HCT116 (cell line): ENCODE measurements around the gene DDT.
"Not testable (repeated sequence)": the region's sequence is repeated elsewhere in the genome, so short reads cannot be mapped to it uniquely, and the experiment has no call there.

Experiments used
- CTCF ChIP-seq, 3 experiments: fragments of 200-600 bp in 1 of 3; sonication (generic) in 1 of 3; IDR thresholded peaks in 2 of 3; conservative IDR thresholded peaks in 1 of 3; 2 replicates each; pipeline ENCODE4 v1.5.1; 2012 to 2017; ENCODE audit warnings: low read depth in 2 of 3, low read length in 2 of 3, antibody characterized with exemption in 1 of 3, borderline replicate concordance in 1 of 3, control low read depth in 1 of 3, mild to moderate bottlenecking in 1 of 3, mixed read lengths in 1 of 3, mixed run types in 1 of 3, moderate library complexity in 1 of 3; ENCODE audit not compliant: insufficient read depth in 1 of 3
- EZH2phosphoT487 ChIP-seq: fragments of 200-600 bp; IDR thresholded peaks from 2 replicates; pipeline ENCODE4 v1.6.1; 2018; ENCODE audit warnings: antibody characterized with exemption, borderline replicate concordance
- JUND ChIP-seq: IDR thresholded peaks from 2 replicates; pipeline ENCODE4 v1.6.1; 2012
- POLR2A ChIP-seq: IDR thresholded peaks from 2 replicates; pipeline ENCODE4 v1.7.0; 2011; ENCODE audit warnings: borderline replicate concordance; ENCODE audit not compliant: insufficient read depth, insufficient read length; ENCODE audit errors: extremely low read depth
- RAD21 ChIP-seq: IDR thresholded peaks from 2 replicates; pipeline ENCODE4 v1.6.1; 2012; ENCODE audit warnings: low read depth, mild to moderate bottlenecking
- SP1 ChIP-seq: IDR thresholded peaks from 2 replicates; pipeline ENCODE4 v1.6.1; 2012; ENCODE audit warnings: low read depth
- YY1 ChIP-seq: IDR thresholded peaks from 2 replicates; pipeline ENCODE4 v1.6.1; 2011; ENCODE audit warnings: low read length, low read depth, moderate library complexity, mild to moderate bottlenecking; ENCODE audit not compliant: insufficient replicate concordance; ENCODE audit errors: extremely low read depth
- ZBTB33 ChIP-seq: IDR thresholded peaks from 2 replicates; pipeline ENCODE4 v1.6.1; 2011; ENCODE audit warnings: mild to moderate bottlenecking, low read length, moderate library complexity; ENCODE audit not compliant: insufficient replicate concordance; ENCODE audit errors: extremely low read depth
- ZFX ChIP-seq: fragments of 450-650 bp; IDR thresholded peaks from 2 replicates; pipeline ENCODE4 v1.6.1; 2017
- TF ChIP-seq, protein P1 (sequence below): IDR thresholded peaks from 2 replicates; pipeline ENCODE4 v1.6.1; 2012
- TF ChIP-seq, protein P2 (sequence below): IDR thresholded peaks from 2 replicates; pipeline ENCODE4 v1.6.1; 2012; ENCODE audit warnings: low read depth

DNA sequence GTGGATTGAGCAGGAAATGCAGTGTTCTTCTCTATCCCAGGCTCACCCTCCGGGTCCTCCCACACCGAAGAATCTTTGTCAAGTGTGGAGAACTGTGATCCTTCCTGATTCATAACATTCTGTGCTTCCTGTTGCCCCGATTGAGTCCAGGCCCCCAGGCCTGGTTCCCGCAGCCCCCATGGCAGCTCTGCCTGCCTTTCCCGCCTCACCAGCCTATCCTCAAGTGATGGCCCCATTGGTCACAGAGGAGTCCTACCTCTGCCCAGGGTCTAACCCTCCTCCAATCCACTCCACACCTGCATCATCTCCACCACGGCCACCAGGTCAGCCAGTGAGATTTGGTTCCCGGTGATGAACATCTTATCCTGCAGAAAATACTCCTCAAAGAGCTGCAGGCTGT is 25.5 kb upstream of the DDT start:
- not testable (repeated sequence) for TF ChIP-seq POLR2A; CTCF (IDR thresholded peaks at IDR 0.05 in 2 of 3, conservative IDR thresholded peaks at IDR 0.05 in 1 of 3; ENCODE audit: borderline replicate concordance in 1 of 3, insufficient read depth in 1 of 3, low read depth in 2 of 3, low read length in 2 of 3); SP1; RAD21; ZBTB33; ZFX; EZH2phosphoT487; YY1; JUND
- TF ChIP-seq, protein P1, sequence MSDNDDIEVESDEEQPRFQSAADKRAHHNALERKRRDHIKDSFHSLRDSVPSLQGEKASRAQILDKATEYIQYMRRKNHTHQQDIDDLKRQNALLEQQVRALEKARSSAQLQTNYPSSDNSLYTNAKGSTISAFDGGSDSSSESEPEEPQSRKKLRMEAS, result not testable (repeated sequence)
- TF ChIP-seq, protein P2, sequence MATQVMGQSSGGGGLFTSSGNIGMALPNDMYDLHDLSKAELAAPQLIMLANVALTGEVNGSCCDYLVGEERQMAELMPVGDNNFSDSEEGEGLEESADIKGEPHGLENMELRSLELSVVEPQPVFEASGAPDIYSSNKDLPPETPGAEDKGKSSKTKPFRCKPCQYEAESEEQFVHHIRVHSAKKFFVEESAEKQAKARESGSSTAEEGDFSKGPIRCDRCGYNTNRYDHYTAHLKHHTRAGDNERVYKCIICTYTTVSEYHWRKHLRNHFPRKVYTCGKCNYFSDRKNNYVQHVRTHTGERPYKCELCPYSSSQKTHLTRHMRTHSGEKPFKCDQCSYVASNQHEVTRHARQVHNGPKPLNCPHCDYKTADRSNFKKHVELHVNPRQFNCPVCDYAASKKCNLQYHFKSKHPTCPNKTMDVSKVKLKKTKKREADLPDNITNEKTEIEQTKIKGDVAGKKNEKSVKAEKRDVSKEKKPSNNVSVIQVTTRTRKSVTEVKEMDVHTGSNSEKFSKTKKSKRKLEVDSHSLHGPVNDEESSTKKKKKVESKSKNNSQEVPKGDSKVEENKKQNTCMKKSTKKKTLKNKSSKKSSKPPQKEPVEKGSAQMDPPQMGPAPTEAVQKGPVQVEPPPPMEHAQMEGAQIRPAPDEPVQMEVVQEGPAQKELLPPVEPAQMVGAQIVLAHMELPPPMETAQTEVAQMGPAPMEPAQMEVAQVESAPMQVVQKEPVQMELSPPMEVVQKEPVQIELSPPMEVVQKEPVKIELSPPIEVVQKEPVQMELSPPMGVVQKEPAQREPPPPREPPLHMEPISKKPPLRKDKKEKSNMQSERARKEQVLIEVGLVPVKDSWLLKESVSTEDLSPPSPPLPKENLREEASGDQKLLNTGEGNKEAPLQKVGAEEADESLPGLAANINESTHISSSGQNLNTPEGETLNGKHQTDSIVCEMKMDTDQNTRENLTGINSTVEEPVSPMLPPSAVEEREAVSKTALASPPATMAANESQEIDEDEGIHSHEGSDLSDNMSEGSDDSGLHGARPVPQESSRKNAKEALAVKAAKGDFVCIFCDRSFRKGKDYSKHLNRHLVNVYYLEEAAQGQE, result not testable (repeated sequence)
